Body of pancreas (tissue), 4 donors: ENCODE data around the gene REV1. TPM values are rescaled to one million over a fixed set of nuclear protein-coding genes. Genes with fewer than 3 reads are reported as not detected.
A peak's percentile ranks its signal among the peaks of the same experiment; 100 is the strongest.

Experiments used
- ATAC-seq: fragments of 150-250 bp; one replicate; pipeline ENCODE4 v1.9.1; 2016
- DNase-seq, 4 donors: peaks; one replicate each; pipeline ENCODE4 v3.0.0-alpha.2; 2019
- H3K27ac ChIP-seq, 4 donors: fragments of 200-600 bp; sonication (generic); 1 replicate in 3 of 4; 2 replicates in 1 of 4; pipeline versions ENCODE4 v1.5.1 to v1.6.1; 2016 to 2019; ENCODE audit warnings: mild to moderate bottlenecking in 1 of 4, mixed read lengths in 1 of 4, moderate library complexity in 1 of 4
- H3K27me3 ChIP-seq, 2 donors: fragments of 200-600 bp; sonication (generic); one replicate each; pipeline ENCODE4 v1.6.0; 2016; ENCODE audit warnings: mild to moderate bottlenecking in 1 of 2
- H3K36me3 ChIP-seq, 2 donors: fragments of 200-600 bp; sonication (generic); replicated peaks in 1 of 2; 2 replicates each; pipeline ENCODE4 v1.5.1; 2016; ENCODE audit warnings: low read depth in 2 of 2; ENCODE audit not compliant: insufficient read depth in 1 of 2
- H3K4me1 ChIP-seq: fragments of 200-600 bp; sonication (generic); one replicate; pipeline ENCODE4 v1.6.0; 2016
- H3K4me3 ChIP-seq, 2 donors: fragments of 200-600 bp; sonication (generic); 1 replicate in 1 of 2; 2 replicates in 1 of 2; pipeline ENCODE4 v1.5.1; 2016 to 2019
- H3K9me3 ChIP-seq, 3 donors: fragments of 200-600 bp; sonication (generic); 1 replicate in 2 of 3; 2 replicates in 1 of 3; pipeline ENCODE4 v1.5.1; 2016
- CTCF ChIP-seq, 7 experiments: fragments of 450-650 bp in 4 of 7; fragments of 200-600 bp in 3 of 7; sonication (generic) in 3 of 7; IDR thresholded peaks; one replicate each; pipeline ENCODE4 v1.5.1; 2016 to 2019; ENCODE audit warnings: antibody characterized with exemption in 7 of 7
- POLR2A ChIP-seq, 3 donors: fragments of 450-650 bp; IDR thresholded peaks; one replicate each; pipeline ENCODE4 v1.6.1; 2016; ENCODE audit warnings: antibody characterized with exemption in 3 of 3, mild to moderate bottlenecking in 2 of 3
- WGBS, 2 donors: methylation state at CpG; one replicate each; pipeline ENCODE4 v1.1.5; 2017; 5-methylcytosine and 5-hydroxymethylcytosine counted together
- intact Hi-C: fragments of 100-400 bp; cut with DNase I; formaldehyde crosslinking; loops from one replicate; pipeline ENCODE4 v1.15.1; 2023
- total RNA-seq, 2 donors: library from RNA; depleted of rRNA; stranded (reverse); fragments of >200 nt; gene quantifications; one replicate each; pipeline ENCODE4 v1.1.0, GENCODE V29; 2016

REV1 gene
- total RNA-seq, 2 donors from 2014 or later: 27.0 to 51.1 TPM

- Histone ChIP-seq H3K9me3 (no peaks in the 10 kb centered on the region), H3K27ac (no peak overlapping the region), H3K4me1 (peaks cover 6% of the 10 kb centered on the region), H3K36me3 (no peaks in the 10 kb centered on the region), H3K27me3 (peaks cover 0 to under 1% of the 10 kb centered on the region in 2 donors), H3K4me3 (no peak overlapping the region)
- no peak for DNase-seq
- no peak for ATAC-seq
- intact Hi-C loops: no loop called here
- 84 to 90% methylated on average over 4 of the region's 4 CpGs for WGBS, 2 donors
- TF ChIP-seq CTCF (IDR thresholded peaks at IDR 0.05) (no peak), POLR2A (IDR thresholded peaks at IDR 0.05) (no peak)
Measured at GRCh38 chr2:99495115-99495860, 5.5 kb upstream of the REV1 start.

GRCh38 chr2:99492721-99493120 lies 2.9 kb upstream of the REV1 start:
- no peaks in the 10 kb centered on the region for H3K9me3 ChIP-seq
- peaks cover 6% of the 10 kb centered on the region for H3K4me1 ChIP-seq
- H3K27ac ChIP-seq: no peak overlapping the region
- H3K4me3 ChIP-seq: no peak overlapping the region
- no peaks in the 10 kb centered on the region for H3K27me3 ChIP-seq
- intact Hi-C loops: no loop called here
- no peaks in the 10 kb centered on the region for H3K36me3 ChIP-seq
- TF ChIP-seq POLR2A (IDR thresholded peaks at IDR 0.05): no peak
- TF ChIP-seq CTCF (IDR thresholded peaks at IDR 0.05): no peak
- ATAC-seq (no peak), DNase-seq (no peak)

GRCh38 chr2:99490623-99491461 lies 1.0 kb upstream of the REV1 start:
- no peak for TF ChIP-seq POLR2A (IDR thresholded peaks at IDR 0.05)
- TF ChIP-seq CTCF (IDR thresholded peaks at IDR 0.05): no peak
- ATAC-seq (no peak), DNase-seq (no peak)
- Histone ChIP-seq H3K27me3 (no peaks in the 10 kb centered on the region), H3K9me3 (no peaks in the 10 kb centered on the region), H3K36me3 (no peaks in the 10 kb centered on the region), H3K27ac (peak overlapping the region; percentile 92 to 97 (median 96)), H3K4me1 (peaks cover 15% of the 10 kb centered on the region), H3K4me3 (peak overlapping the region; percentile 24 to 81)
- intact Hi-C loops: no loop called here
- 28 to 33% methylated on average over 27 to 31 of the region's 31 CpGs for WGBS, 2 donors

- Histone ChIP-seq H3K4me3 (peak overlapping the region; percentile 81 to 83), H3K36me3 (no peaks in the 10 kb centered on the region), H3K4me1 (peaks cover 31% of the 10 kb centered on the region), H3K27me3 (no peaks in the 10 kb centered on the region), H3K27ac (peak overlapping the region; percentile 92 to 97 (median 96)), H3K9me3 (no peaks in the 10 kb centered on the region)
- intact Hi-C loops: no loop called here
- DNase-seq (peak; percentile 70 to 78 (median 74)), ATAC-seq (peak; percentile 69)
- WGBS, 2 donors: 0% methylated on average over 31 to 75 of the region's 95 CpGs
- TF ChIP-seq POLR2A (IDR thresholded peaks at IDR 0.05) (peak in 1 of 3 donors; percentile 15), CTCF (IDR thresholded peaks at IDR 0.05) (no peak)
Measured at GRCh38 chr2:99489063-99489760, 605 bp downstream of the REV1 start.
